Measurements from ENCODE around the gene LGR4.
"Not testable (repeated sequence)": the region's sequence is repeated elsewhere in the genome, so short reads cannot be mapped to it uniquely, and the experiment has no call there.

Gene LGR4

DNA sequence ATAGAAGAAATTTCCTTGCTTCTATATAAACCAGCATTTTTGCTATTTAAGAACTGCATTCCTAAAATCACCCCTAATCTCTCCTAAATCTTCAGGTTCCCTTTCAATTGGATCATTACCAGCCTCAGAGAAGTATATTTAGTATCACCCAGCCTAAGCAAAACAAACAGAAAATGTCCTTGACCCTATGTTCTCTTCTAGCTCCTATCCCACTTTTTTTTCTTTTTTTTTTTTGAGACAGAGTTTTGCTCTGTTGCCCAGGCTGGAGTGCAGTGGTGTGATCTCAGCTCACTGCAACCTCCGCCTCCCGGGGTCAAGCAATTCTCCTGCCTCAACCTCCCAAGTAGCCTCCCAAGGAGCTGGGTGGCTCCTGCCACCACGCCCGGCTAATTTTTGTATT is 137.8 kb downstream of the LGR4 start:
- DNase-seq, result not testable (repeated sequence)

DNA sequence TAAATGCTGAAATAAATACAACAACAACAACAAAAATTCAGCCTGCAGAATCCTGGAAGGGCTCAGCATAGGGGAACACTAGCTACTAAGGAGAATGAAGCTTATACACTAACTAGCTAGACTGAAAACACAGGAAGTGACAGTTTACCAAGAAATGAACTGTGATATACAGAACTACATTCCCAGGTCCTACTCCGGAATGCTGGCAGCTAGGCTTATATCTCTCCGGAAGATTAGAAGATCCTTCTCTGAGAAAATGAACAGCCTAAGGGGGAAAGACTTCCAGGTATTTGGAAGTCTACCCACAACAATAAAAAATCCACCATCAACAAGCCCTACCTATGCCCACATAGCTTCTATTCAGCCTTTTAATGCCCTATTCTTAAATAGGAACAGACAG is 140.6 kb downstream of the LGR4 start:
- no peak for DNase-seq

DNA sequence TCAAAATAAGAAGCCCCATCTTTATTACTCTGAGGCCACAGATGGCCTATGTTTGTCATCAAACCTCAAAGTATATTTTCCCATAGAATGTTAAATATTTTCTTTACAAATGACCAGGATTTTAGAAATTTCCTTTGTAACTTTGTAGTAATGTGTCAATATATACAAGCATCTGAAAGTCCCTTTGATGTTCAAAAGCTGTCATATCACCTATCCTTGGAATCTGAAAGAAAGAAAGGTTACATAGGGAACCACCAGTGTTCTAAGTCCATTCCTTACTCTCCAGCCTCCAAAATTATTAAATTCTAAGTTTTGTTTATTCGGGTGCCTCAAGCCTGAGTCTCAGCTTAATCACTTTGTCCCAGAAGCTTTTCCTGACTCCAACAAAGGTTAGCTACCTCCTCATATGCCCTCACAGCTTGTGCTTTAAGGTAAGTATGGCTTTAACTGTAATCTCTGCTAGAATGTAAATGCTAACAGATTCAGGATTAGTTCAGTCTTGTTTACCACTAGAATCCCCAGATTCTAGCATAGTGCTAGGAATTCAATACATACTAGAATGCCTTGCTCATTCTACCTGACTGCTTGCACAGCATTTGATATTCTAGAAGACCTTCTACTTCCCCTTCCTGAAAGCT is 141.8 kb downstream of the LGR4 start:
- no peak for DNase-seq

DNA sequence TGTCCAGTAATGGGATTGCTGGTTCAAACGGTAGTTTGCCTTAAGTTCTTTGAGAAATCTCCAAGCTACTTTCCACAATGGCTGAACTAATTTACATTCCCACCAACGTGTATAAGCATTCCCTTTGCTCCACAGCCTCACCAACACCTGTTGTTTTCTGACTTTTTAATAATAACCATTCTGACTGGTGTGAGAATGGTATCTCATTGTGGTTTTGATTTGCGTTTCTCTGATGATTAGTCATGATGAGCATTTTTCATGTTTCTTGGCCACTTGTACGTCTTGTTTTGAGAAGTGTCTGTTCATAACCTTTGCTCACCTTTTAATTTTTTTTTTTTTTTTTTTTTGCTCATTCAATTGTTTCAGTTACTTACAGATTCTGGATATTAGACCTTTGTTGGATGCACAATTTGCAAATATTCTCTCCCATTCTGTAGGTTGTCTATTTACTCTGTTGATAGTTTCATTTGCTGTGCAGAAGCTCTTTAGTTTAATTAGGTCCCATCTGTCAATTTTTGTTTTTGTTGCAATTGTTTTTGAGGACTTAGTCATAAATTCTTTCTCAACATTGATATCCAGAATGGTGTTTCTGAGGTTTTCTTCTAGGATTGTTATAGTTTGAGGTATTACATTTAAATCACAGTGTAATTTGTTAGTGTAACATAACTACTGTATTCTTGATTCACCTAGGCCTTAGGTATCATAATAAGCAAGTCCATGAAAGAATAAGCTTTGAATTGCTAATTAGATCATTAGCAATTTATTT is 142.5 kb downstream of the LGR4 start:
- no peak for DNase-seq

DNA sequence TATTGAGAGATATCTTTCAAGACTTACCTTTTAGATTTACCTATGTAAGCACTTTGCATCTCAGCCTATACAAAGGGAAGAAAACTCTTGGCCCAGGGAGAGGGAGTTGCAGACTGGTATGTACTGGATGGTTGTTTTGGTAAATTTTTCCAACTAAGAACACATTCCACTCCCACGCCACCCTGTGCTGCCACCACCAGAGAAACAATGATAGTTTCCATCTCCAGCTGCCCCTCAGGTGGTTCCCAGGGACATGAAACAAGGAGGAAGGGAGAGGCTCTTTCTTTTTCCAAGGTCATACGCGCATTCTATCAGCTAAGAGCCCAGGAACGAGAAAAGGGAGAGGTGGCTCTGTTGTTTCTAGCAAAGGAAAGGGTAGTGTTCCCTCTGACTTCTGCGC is 144.0 kb downstream of the LGR4 start:
- no peak for DNase-seq

DNA sequence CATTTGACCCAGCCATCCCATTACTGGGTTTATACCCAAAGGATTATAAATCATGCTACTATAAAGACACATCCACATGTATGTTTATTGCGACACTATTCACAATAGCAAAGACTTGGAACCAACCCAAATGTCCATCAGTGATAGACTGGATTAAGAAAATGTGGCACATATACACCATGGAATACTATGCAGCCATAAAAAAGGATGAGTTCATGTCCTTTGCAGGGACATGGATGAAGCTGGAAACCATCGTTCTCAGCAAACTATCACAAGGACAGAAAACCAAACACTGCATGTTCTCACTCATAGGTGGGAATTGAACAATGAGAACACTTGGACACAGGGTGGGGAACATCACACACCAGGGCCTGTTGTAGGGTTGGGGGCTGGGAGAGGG is 145.5 kb downstream of the LGR4 start:
- not testable (repeated sequence) for DNase-seq

DNA sequence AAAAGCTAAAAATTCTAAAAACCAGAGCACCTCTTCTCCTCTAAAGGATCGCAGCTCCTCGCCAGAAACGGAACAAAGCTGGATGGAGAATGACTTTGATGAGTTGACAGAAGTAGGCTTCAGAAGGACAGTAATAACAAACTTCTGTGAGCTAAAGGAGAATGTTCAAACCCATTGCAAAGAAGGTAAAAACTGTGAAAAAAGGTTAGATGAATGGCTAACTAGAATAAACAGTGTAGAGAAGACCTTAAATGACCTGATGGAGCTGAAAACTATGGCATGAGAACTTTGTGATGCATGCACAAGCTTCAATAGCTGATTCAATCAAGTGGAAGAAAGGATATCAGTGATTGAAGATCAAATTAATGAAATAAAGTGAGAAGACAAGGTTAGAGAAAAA is 150.4 kb downstream of the LGR4 start:
- not testable (repeated sequence) for DNase-seq

DNA sequence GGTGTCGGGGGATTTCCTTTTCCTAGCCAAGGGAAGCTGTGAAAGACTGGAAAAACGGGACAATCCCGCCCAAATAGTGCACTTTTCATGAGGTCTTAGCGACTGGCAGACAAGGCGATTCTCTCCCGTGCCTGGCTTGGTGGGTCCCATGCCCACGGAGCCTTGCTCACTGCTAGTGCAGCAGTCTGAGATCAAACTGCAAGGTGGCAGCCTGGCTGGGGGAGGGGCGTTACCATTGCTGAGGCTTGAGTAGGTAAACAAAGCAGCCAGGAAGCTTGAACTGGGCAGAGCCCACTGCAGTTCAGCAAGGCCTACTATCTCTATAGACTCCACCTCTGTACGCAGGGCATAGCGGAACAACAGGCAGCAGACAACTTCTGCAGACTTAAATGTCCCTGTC is 151.2 kb downstream of the LGR4 start:
- DNase-seq, result not testable (repeated sequence)

DNA sequence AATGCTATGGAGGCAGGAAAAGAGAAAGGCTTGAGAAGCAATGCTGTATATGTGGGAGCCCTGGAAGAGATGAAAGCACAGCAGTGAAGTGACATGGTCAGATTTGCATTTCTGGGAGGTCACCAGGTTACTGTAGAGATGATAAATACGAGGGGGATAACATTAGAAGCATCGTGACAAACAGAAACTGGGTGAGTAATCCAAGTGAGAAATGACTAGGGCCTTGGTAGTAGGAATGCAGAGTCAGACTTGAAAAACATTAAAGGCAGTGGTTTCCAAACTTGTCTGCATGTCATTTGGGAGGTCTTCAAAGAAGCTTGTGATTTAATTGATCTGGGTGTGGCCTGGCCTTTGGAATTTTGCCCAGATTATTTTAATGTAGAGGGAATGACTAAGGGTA is 153.5 kb downstream of the LGR4 start:
- DNase-seq, result no peak

DNA sequence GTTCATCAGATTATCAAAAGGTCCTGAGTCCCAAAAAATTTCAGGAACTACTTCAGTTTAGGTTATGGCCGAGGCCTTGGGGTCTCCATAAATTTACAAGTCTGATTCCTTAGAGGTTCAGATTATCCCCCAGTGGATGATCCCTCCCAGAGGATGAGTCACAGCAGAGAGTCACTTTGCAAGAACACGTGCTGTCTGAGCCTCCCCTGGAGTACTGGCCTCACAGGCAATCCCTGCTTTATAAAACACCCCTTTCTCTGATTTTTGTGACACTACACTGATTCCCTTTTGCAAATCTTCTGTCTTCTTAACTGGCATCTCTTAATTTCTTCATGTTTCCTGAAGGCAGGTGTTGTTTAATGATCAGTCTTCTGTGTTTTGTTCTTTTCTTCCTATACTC is 154.8 kb downstream of the LGR4 start:
- no peak for DNase-seq
